HG02970 (cell line): ENCODE measurements around the gene SRR.
"Not testable (repeated sequence)": the region's sequence is repeated elsewhere in the genome, so short reads cannot be mapped to it uniquely, and the experiment has no call there.

Experiments
- ATAC-seq: cut with Tn5 transposase; IDR thresholded peaks from one replicate; pipeline ENCODE4 v1.9.1; 2021; ENCODE audit warnings: mild to moderate bottlenecking, moderate library complexity, moderate number of reproducible peaks; ENCODE audit not compliant: unreplicated experiment, low FRiP score

Gene SRR

DNA sequence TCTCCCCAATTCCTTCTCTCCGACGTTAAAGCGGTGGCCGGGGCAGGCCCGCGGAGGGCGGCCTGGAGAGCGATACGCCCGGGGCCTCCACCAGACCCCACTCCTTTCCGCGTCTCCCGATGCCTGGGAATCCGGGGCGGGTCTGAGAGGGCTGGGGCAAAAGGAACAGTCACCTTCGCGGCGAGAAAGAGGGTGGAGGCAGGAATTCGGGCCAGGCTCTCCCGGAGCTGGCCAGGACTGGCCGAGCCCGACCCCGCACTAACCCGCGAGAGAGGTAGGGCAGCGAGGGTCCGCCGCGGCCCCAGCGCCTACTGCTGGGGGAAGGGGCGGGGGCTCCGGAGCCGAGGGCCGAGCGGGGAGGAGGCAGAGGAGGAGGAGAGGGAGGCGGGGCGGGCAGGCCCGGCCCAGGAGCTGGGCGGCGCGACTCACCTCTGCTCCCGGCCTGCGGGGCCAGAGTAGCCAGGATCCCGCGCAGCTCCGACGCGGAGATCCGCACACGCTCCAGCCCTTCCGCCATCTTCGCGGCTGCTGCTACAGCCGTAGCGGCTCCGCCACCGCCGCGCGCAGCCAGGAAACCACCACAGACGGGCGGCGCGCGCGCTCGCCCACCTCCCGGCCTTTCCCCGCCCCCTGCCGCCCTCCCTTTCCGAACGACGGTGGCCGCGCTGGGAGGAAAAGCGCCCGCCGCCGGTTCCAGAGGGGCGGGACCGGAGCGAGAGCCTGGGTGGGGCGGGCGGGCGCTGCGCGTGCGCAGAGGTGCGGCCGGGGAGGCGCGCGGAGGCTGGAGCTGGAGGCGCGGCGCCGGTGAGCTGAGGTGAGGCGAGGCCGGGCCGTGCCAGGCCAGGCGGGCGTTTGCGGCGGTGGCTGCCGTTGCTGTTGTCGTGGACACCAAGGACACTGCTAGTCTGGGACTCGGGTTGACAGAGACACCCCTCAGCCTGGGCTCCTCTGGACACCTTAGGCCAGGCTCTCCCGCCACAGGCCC lies at the start of gene SRR, which contains the start of gene SMG6:
TSS of gene SRR (plus strand) at position 747 of the 985 bp plus-strand sequence. CDS start 11,611 bp downstream, outside the sequence.
TSS of gene SMG6 (minus strand) at position 582 of the 985 bp plus-strand sequence. CDS start at position 517, 65 bp downstream.
- ATAC-seq: peak; percentile 76

DNA sequence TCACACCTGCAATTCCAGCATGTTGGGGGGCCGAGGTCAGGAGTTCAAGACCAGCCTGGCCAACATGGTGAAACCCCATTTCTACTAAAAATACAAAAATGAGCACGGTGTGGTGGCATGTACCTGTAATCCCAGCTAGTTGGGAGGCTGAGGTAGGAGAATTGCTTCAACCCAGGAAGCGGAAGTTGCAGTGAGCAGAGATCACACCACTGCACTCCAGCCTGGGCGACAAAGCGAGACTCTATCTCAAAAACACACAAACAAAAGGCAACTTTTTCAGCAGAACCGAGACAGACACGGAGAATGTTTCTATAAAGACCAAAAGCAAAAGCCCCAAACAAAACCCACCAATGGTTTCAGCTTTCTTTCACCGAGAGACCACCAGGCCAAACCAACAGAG lies 44.9 kb upstream of the SRR start:
- ATAC-seq: not testable (repeated sequence)

GRCh38 chr17:2259769-2260536 lies 43.8 kb upstream of the SRR start:
- ATAC-seq: peak; percentile 63

- ATAC-seq: no peak
Observed at GRCh38 chr17:2262135-2262587, 41.6 kb upstream of the SRR start.

- no peak for ATAC-seq
Observed at GRCh38 chr17:2263183-2264066, 40.3 kb upstream of the SRR start.

GRCh38 chr17:2264067-2264860 lies 39.5 kb upstream of the SRR start:
- no peak for ATAC-seq

DNA sequence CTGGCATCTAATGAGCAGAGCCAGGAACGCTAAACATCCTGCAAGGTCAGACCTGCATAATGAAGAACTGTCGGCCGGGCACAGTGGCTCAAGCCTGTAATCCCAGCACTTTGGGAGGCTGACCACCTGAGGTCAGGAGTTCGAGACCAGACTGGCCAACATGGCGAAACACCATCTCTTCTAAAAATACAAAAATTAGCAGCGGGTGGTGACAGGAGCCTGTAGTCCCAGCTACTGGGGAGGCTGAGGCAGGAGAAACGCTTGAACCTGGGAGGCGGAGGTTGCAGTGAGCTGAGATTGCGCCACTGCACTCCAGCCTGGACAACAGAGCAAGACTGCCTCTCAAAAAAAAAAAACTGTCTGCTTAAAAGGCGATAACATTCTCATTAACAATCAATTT lies 38.6 kb upstream of the SRR start:
- ATAC-seq: not testable (repeated sequence)

GRCh38 chr17:2266045-2266864 lies 37.5 kb upstream of the SRR start:
- peak; percentile 60 for ATAC-seq

DNA sequence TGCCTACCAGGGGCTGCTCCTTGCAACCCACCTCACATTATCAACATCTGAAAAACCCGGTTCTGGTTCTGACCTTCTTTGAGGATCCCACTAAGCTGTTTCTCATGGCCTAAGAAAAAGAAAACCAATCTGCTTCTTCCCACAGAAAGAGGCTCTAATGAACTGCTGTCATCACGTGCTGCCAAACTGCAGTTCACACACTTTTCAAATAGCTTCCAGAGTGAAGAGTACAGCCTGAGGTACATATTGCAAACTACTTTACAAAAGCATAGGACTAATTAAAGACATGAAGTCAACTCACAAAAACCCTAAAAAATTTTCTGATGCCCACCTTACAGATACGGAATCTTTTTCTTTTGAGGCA lies 36.9 kb upstream of the SRR start:
- peak; percentile 29 for ATAC-seq

DNA sequence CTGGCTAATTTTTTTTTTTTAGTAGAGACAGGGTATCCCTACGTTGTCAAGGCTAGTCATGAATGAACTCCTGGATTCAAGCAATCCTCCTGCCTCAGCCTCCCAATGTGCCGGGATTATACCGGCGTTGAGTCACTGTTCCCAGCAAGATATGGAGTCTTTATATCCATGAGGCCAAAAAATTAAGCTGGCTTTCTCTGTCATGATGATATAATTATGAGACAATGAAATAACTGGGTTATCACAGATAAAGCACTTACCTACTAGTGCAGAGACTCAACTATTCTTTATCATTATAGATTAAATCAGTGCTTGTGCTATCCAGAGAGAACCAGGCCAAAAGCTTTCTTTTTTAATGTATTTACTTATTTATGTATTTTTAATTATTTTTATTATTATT lies 36.4 kb upstream of the SRR start:
- ATAC-seq: no peak

- ATAC-seq: no peak
Observed at GRCh38 chr17:2271985-2272702, 31.6 kb upstream of the SRR start.

DNA sequence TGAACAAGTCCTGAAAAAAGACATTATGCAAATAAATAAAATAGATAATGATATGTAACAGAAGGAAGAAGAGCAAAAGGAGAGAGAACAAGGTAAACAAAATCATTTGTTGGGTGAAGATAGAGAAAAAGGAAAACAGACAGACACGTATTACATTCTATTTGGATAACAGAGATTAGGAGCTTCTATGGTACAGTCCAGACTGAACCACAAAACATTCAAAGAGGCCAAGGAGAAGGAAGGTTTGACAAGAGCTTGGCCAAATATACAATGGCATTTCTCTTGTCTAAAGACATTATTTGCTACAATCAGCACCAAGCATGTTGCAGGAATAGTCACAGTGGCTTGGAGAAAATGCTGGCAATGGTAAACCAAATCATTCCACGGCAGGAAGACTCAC lies 29.3 kb upstream of the SRR start:
- no peak for ATAC-seq

DNA sequence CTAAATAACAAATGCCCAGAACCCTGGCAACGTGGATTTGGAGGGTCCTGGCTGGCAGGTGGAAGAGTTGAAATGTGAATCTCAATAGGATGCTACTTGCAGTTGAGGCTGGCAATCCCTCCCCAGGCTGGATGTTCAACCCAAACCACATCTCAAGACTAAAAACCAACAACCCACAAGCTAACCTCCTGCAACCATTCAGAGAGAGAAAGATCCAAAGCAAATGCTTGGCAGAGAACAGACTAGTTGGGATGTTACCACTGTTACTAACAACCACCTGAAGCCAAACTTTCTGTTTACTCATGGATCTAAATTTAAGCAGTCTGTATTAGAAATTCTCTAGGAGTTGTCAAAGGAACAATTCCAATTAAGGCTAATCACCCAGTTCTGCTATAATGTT lies 28.0 kb upstream of the SRR start:
- ATAC-seq: no peak

DNA sequence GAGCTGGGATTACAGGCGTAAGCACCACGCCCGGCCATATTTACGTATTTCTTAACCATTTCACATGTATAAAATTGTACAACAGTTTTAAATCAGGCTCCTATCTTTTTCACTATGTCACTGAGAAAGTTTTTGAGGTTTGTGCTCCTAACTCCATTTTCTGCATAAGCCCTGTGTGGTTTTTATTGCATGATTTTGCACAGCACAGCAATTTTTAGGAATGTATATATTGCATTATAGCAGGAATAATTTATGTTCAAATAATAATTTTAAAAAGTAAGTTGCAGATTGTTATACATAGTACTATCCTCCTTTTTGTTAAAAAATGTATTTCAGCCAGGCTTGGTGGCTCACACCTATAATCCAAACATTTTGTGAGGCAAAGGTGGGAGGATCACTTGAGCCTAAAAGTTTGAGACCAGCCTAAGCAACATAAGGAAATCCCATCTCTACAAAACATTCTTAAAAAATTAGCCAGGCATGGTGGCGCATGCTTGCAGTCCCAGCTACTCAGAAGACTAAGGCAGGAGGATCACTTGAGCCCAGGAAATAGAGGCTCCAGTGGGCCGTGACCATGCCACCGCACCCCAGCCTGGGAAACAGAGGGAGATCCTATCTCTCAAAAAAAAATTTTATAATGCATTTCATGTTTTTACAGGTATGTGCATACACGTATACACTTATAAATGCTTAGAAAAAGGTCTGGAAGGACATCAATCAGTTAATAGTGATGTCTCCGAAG lies 26.1 kb upstream of the SRR start:
- no peak for ATAC-seq

DNA sequence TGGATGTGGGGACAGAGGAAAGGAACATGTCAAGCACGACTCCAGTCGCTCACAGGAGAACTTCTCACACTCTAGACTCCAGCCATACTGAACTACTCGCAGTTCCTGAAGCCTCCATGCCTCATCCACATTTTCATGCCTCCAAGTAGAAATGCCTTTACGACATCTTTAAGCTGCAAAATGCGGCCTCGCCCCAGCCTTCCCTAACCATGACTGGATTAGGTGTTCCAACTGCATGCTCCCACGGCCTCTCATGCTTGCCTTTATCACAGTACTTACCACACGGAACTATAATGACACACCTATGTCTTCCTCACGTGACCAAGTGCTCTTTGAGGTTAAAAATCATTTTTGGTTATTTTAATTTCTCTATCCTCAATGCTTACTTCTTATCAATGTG lies 24.0 kb upstream of the SRR start:
- no peak for ATAC-seq

DNA sequence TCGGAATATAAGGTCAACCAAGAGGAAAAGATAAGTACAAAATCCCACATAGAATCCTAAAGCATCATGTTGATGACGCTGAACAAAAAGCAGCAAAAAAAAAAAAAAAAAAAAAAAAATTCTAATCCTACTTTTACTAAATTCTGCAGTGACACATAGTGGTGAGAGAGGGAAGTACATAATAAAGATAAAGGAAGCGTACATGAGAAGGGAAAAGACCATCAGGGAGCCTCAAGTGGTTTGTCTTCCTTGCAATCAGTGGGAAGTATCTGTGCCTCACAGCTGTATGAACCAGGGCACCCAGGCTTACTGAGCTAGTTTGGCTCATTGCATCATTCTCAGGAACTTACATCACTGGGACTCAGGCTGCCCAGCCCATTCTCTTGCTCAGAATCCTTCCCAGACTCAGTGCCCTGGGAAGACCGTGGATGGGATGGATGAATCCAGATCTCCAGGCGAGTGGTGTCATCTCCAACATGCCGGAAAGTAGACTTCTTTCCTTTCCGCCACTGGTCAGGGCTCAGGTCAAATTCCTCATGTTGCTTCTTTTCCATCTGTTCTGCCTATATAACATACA lies 21.4 kb upstream of the SRR start:
- ATAC-seq: no peak

DNA sequence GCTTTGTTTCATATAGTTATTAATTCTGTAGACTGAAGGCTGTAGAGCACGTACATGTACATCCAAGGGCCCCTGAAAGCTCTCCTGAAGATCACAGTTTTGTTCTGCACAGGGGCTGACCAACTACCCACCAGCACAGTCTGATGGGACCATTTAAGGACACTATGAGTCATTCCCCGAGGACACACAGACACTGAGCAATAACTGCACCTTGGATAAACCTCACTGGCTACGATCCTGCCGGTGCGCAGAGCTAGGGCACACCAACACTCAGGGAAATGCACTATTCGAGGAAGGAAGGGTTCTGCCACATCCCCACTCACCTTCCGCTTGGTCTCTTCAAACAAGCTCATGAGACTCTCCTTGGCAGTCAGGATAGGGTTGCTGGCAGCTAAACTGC lies 20.4 kb upstream of the SRR start:
- no peak for ATAC-seq
